ENCODE measurements around the gene CD84. TPM values are rescaled to one million over a fixed set of nuclear protein-coding genes. Genes with fewer than 3 reads are reported as not detected.
A peak's percentile ranks its signal among the peaks of the same experiment; 100 is the strongest.

The CD84 gene
- total and polyA plus RNA-seq, 2 donors (not counting 1 experiment from before 2014, with no cell fraction given) = 19.8 to 63.9 TPM

DNA sequence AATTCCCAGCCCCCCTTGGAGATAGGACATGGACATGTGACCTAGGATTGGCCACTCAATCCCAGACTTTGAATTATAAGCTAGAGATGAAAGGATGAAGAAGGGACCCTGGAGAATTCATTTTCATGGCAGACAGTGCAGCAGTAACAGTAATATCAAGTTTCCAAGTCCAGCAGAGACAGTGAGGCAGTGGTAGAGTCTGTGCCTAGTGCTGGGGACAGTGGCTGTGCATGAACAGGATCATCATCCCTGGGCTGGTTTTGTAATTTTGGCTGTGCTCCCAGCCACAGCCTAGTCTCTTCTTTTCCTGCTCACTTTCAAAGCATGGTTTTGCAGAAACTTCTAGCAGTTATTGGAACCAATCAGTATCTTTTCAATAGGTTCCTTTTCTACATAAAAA, 29.6 kb upstream of the CD84 start:
- Histone ChIP-seq H3K27ac (ENCODE audit: low read length in 2 of 2) (no peak overlapping the region), H3K27me3 (replicated peaks in 1 of 4; ENCODE audit: control extremely low read depth in 1 of 4, control insufficient read depth in 3 of 4, insufficient read depth in 4 of 4, low read length in 3 of 4) (no peaks in the 10 kb centered on the region), H3K4me3 (ENCODE audit: control extremely low read depth in 1 of 5, extremely low read depth in 1 of 5, insufficient read depth in 1 of 5, low read depth in 2 of 5, low read length in 4 of 5) (no peak overlapping the region), H3K9ac (ENCODE audit: low read length) (no peak overlapping the region), H3K9me3 (ENCODE audit: control extremely low read depth in 1 of 3, control insufficient read depth in 2 of 3, insufficient read depth in 1 of 3, low read length in 2 of 3) (peaks cover 4 to 10% (median 7%) of the 10 kb centered on the region in 3 donors), H2AFZ (ENCODE audit: insufficient read depth, low read depth, low read length, poor library complexity, severe bottlenecking) (no peak overlapping the region), H3K79me2 (ENCODE audit: control insufficient read depth, insufficient read depth, low read length) (peaks cover 8% of the 10 kb centered on the region), H3K4me1 (ENCODE audit: control insufficient read depth in 2 of 2, insufficient read depth in 2 of 2, low read length in 2 of 2) (peaks cover 20 to 28% of the 10 kb centered on the region in 2 donors), H3K36me3 (replicated peaks in 1 of 2; ENCODE audit: control extremely low read depth in 1 of 2, control insufficient read depth in 1 of 2, extremely low read depth in 1 of 2, insufficient read depth in 2 of 2, low read length in 1 of 2) (peaks cover 0 to 63% of the 10 kb centered on the region in 2 experiments), H3K4me2 (replicated peaks; ENCODE audit: low read depth, low read length, poor library complexity, severe bottlenecking) (no peak overlapping the region), H4K20me1 (ENCODE audit: control insufficient read depth, insufficient read depth, low read length, poor library complexity, severe bottlenecking) (no peaks in the 10 kb centered on the region)
- POLR2A ChIA-PET = no interaction called here
- ATAC-seq (ENCODE audit: low read depth) (no peak), DNase-seq (no peak)
- CTCF ChIA-PET = interaction anchor here (0.9 to 10.6 kb wide), 18 partner anchors 9 to 318 kb away, joined by 3 to 233 read pairs (median 4); partner anchors contain the start of gene SLAMF1
- TF ChIP-seq EZH2 (IDR thresholded peaks at IDR 0.05; ENCODE audit: borderline replicate concordance, insufficient read depth, low read depth, low read length, poor library complexity, severe bottlenecking) = no peak
- TF ChIP-seq, protein P1, sequence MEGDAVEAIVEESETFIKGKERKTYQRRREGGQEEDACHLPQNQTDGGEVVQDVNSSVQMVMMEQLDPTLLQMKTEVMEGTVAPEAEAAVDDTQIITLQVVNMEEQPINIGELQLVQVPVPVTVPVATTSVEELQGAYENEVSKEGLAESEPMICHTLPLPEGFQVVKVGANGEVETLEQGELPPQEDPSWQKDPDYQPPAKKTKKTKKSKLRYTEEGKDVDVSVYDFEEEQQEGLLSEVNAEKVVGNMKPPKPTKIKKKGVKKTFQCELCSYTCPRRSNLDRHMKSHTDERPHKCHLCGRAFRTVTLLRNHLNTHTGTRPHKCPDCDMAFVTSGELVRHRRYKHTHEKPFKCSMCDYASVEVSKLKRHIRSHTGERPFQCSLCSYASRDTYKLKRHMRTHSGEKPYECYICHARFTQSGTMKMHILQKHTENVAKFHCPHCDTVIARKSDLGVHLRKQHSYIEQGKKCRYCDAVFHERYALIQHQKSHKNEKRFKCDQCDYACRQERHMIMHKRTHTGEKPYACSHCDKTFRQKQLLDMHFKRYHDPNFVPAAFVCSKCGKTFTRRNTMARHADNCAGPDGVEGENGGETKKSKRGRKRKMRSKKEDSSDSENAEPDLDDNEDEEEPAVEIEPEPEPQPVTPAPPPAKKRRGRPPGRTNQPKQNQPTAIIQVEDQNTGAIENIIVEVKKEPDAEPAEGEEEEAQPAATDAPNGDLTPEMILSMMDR (IDR thresholded peaks at IDR 0.05) = no peak
- Mint-ChIP-seq H3K4me3 (no peak overlapping the region), H3K4me1 (peaks cover 32% of the 10 kb centered on the region), H3K9me3 (ENCODE audit: insufficient read depth) (peaks cover 2% of the 10 kb centered on the region), H3K27ac (peak overlapping the region; percentile 65), H3K27me3 (no peaks in the 10 kb centered on the region)
- intact Hi-C loops (cut with micrococcal nuclease) = loop anchor here (5.0 kb wide), 2 partner anchors 122 to 267 kb away; partner anchors contain the start of genes COPA and NCSTN

DNA sequence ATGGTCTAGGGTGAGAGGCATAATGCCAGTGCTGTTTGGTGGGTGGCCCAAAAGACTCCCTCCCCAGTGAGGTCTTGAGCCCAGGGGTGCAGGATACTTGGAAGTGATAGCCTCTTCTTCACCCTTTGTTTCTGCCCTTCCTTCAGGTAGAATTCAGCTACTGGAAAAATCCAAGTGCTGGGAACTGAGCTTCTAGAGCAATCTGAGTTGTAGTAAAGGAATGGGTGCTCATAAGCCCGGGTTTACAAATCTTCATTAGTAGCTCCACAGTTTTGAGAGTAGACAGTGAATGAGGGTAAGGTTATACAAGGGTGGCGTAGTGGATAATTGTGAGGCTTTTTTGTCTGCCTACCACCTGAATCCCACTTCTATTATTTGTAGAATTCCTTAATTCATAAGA, 29.2 kb upstream of the CD84 start:
- Mint-ChIP-seq H3K27ac (peak overlapping the region; percentile 22), H3K4me1 (peaks cover 32% of the 10 kb centered on the region), H3K27me3 (no peaks in the 10 kb centered on the region), H3K9me3 (ENCODE audit: insufficient read depth) (peaks cover 2% of the 10 kb centered on the region), H3K4me3 (no peak overlapping the region)
- Histone ChIP-seq H3K4me1 (ENCODE audit: control insufficient read depth in 2 of 2, insufficient read depth in 2 of 2, low read length in 2 of 2) (peaks cover 20 to 28% of the 10 kb centered on the region in 2 donors), H3K36me3 (replicated peaks in 1 of 2; ENCODE audit: control extremely low read depth in 1 of 2, control insufficient read depth in 1 of 2, extremely low read depth in 1 of 2, insufficient read depth in 2 of 2, low read length in 1 of 2) (peaks cover 0 to 59% of the 10 kb centered on the region in 2 experiments), H2AFZ (ENCODE audit: insufficient read depth, low read depth, low read length, poor library complexity, severe bottlenecking) (no peak overlapping the region), H3K9me3 (ENCODE audit: control extremely low read depth in 1 of 3, control insufficient read depth in 2 of 3, insufficient read depth in 1 of 3, low read length in 2 of 3) (peaks cover 4 to 10% (median 7%) of the 10 kb centered on the region in 3 donors), H4K20me1 (ENCODE audit: control insufficient read depth, insufficient read depth, low read length, poor library complexity, severe bottlenecking) (no peaks in the 10 kb centered on the region), H3K9ac (ENCODE audit: low read length) (no peak overlapping the region), H3K79me2 (ENCODE audit: control insufficient read depth, insufficient read depth, low read length) (peaks cover 8% of the 10 kb centered on the region), H3K4me3 (ENCODE audit: control extremely low read depth in 1 of 5, extremely low read depth in 1 of 5, insufficient read depth in 1 of 5, low read depth in 2 of 5, low read length in 4 of 5) (no peak overlapping the region), H3K4me2 (replicated peaks; ENCODE audit: low read depth, low read length, poor library complexity, severe bottlenecking) (no peak overlapping the region), H3K27ac (ENCODE audit: low read length in 2 of 2) (peak overlapping the region in 1 of 2 donors; percentile 42), H3K27me3 (replicated peaks in 1 of 4; ENCODE audit: control extremely low read depth in 1 of 4, control insufficient read depth in 3 of 4, insufficient read depth in 4 of 4, low read length in 3 of 4) (no peaks in the 10 kb centered on the region)
- CTCF ChIA-PET = interaction anchor here (0.7 to 10.6 kb wide), 20 partner anchors 10 to 317 kb away, joined by 3 to 233 read pairs (median 4); no protein-coding TSS in a partner anchor
- no CpG with 5 or more reads among the region's 2 CpGs for WGBS (ENCODE audit: insufficient coverage)
- DNase-seq = no peak
- POLR2A ChIA-PET = no interaction called here
- TF ChIP-seq, protein P1 (IDR thresholded peaks at IDR 0.05) = no peak
- TF ChIP-seq EZH2 (IDR thresholded peaks at IDR 0.05; ENCODE audit: borderline replicate concordance, insufficient read depth, low read depth, low read length, poor library complexity, severe bottlenecking) = no peak
- intact Hi-C loops (cut with micrococcal nuclease) = loop anchor here (5.0 kb wide), 2 partner anchors 121 to 266 kb away; partner anchors contain the start of genes COPA and NCSTN
- ATAC-seq (ENCODE audit: low read depth) = no peak
